ACHN (cell line): ENCODE data around the gene TUBB8B.
"Not testable (repeated sequence)": the region's sequence is repeated elsewhere in the genome, so short reads cannot be mapped to it uniquely, and the experiment has no call there.

Experiments
- DNase-seq: peaks from one replicate; pipeline ENCODE4 v3.0.0-alpha.2; 2015
- in situ Hi-C: cut with HindIII; loops from 2 replicates; pipeline ENCODE4 v1.10.0; 2017; ENCODE audit warnings: low sequenced_read_pairs, low pct_ligation_motif_present, low pct_unique_long_range_greater_than_20kb

The TUBB8B gene

DNA sequence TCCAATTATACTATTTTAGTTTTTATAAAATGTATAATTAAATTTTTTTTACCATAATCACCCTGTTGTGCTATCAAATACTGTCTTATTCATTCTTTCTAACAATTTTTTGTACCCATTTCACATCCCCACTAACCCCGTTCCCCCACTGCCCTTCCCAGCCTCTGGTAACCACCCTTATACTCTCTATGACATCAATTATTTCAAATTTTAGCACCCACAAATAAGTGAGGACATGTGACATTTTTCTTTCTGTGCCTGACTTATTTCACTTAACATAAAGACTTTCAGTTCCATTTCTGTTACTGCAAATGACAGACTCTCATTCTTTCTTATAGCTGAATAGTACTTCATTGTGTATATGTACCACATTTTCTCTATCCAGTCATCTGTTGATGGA is 5.0 kb upstream of the TUBB8B start:
- DNase-seq, in situ Hi-C loops: not testable (repeated sequence)

GRCh38 chr18:48696-49095 is 719 bp downstream of the TUBB8B start:
- DNase-seq, in situ Hi-C loops: not testable (repeated sequence)

- in situ Hi-C loops, DNase-seq: not testable (repeated sequence)
Observed at GRCh38 chr18:13177-13576, 36.2 kb downstream of the TUBB8B start.

DNA sequence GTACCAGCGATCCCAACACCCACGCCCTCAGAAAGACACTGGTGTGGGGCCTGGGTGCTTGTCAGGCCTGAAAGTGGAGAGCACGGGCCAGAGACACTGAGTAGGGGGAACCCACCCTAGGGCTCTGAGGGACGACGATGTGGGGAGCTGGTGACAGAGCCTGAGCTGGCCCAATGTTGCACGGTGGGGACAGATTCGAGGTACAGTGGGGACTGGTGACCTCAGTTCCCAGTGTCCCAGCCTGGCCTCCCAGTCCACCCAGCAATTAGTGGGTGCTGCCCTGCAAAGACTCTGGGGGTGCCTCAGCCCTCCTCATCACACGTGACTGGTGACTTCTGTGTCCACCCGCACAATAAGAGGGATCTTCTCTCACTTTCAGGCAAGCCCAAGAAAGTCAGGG is 36.6 kb downstream of the TUBB8B start:
- in situ Hi-C loops, result not testable (repeated sequence)

GRCh38 chr18:11383-12274 is 37.8 kb downstream of the TUBB8B start:
- in situ Hi-C loops, DNase-seq: not testable (repeated sequence)

More for the DNA sequence above, 36.6 kb downstream of the TUBB8B start:
- DNase-seq, result not testable (repeated sequence)

DNA sequence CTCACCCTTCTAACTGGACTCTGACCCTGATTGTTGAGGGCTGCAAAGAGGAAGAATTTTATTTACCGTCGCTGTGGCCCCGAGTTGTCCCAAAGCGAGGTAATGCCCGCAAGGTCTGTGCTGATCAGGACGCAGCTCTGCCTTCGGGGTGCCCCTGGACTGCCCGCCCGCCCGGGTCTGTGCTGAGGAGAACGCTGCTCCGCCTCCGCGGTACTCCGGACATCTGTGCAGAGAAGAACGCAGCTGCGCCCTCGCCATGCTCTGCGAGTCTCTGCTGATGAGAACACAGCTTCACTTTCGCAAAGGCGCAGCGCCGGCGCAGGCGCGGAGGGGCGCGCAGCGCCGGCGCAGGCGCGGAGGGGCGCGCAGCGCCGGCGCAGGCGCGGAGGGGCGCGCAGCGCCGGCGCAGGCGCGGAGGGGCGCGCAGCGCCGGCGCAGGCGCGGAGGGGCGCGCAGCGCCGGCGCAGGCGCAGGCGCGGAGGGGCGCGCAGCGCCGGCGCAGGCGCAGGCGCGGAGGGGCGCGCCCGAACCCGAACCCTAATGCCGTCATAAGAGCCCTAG is 38.7 kb downstream of the TUBB8B start:
- in situ Hi-C loops, result not testable (repeated sequence)

DNA sequence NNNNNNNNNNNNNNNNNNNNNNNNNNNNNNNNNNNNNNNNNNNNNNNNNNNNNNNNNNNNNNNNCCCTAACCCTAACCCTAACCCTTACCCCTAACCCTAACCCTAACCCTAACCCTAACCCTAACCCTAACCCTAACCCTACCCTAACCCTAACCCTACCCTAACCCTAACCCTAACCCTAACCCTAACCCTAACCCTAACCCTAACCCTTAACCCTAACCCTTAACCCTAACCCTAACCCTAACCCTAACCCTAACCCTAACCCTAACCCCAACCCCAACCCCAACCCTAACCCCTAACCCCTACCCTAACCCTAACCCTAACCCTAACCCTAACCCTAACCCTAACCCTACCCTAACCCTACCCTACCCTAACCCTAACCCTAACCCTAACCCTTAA is 39.5 kb downstream of the TUBB8B start:
- in situ Hi-C loops, result not testable (repeated sequence)

More for the DNA sequence above, 38.7 kb downstream of the TUBB8B start:
- DNase-seq, result not testable (repeated sequence)

More for the DNA sequence above, 39.5 kb downstream of the TUBB8B start:
- not testable (repeated sequence) for DNase-seq
